ENCODE results near the gene TUFM. TPM values are rescaled to one million over a fixed set of nuclear protein-coding genes. Genes with fewer than 3 reads are reported as not detected.
A peak's percentile ranks its signal among the peaks of the same experiment; 100 is the strongest.

TUFM gene
- total and polyA plus RNA-seq, 8 donors, result 146 to 205 (median 170) TPM

GRCh38 chr16:28865001-28865688 lies 19.0 kb upstream of the TUFM start:
- H3K27me3 ChIP-seq, result no peaks in the 10 kb centered on the region
- peaks cover 0 to 41% of the 10 kb centered on the region in 2 donors for H3K36me3 ChIP-seq
- no peak for TF ChIP-seq CTCF (IDR thresholded peaks at IDR 0.05)
- H3K9me3 ChIP-seq, result no peaks in the 10 kb centered on the region
- no peak for ATAC-seq
- intact Hi-C loops (cut with DNase I), result no loop called here
- H3K4me1 ChIP-seq, result peaks cover 9 to 32% of the 10 kb centered on the region in 2 donors
- H3K4me3 ChIP-seq, result peak overlapping the region in 1 of 2 donors; percentile 84
- no peak for DNase-seq
- H3K27ac ChIP-seq, result peak overlapping the region in 1 of 2 donors; percentile 93

GRCh38 chr16:28863929-28864793 lies 18.0 kb upstream of the TUFM start:
- no peaks in the 10 kb centered on the region for H3K27me3 ChIP-seq
- no peak for DNase-seq
- no peaks in the 10 kb centered on the region for H3K9me3 ChIP-seq
- intact Hi-C loops (cut with DNase I), result no loop called here
- ATAC-seq, result peak; percentile 8
- peaks cover 0 to 31% of the 10 kb centered on the region in 2 donors for H3K36me3 ChIP-seq
- no peak for TF ChIP-seq CTCF (IDR thresholded peaks at IDR 0.05)
- peaks cover 9 to 32% of the 10 kb centered on the region in 2 donors for H3K4me1 ChIP-seq
- H3K27ac ChIP-seq, result peak overlapping the region; percentile 91 to 93
- peak overlapping the region; percentile 80 to 84 for H3K4me3 ChIP-seq

- Histone ChIP-seq H3K36me3 (no peaks in the 10 kb centered on the region), H3K27ac (no peak overlapping the region), H3K27me3 (no peaks in the 10 kb centered on the region), H3K4me3 (no peak overlapping the region), H3K9me3 (no peaks in the 10 kb centered on the region), H3K4me1 (peaks cover 0 to 15% of the 10 kb centered on the region in 2 donors)
- no peak for TF ChIP-seq CTCF (IDR thresholded peaks at IDR 0.05)
- ATAC-seq (no peak), DNase-seq (no peak)
- intact Hi-C loops (cut with DNase I), result no loop called here
Measured at GRCh38 chr16:28859326-28859725, 13.2 kb upstream of the TUFM start.

GRCh38 chr16:28858421-28858820 lies 12.3 kb upstream of the TUFM start:
- Histone ChIP-seq H3K27ac (no peak overlapping the region), H3K27me3 (no peaks in the 10 kb centered on the region), H3K4me3 (no peak overlapping the region), H3K4me1 (peaks cover 0 to 12% of the 10 kb centered on the region in 2 donors), H3K36me3 (no peaks in the 10 kb centered on the region), H3K9me3 (no peaks in the 10 kb centered on the region)
- intact Hi-C loops (cut with DNase I), result no loop called here
- ATAC-seq (no peak), DNase-seq (no peak)
- no peak for TF ChIP-seq CTCF (IDR thresholded peaks at IDR 0.05)

- DNase-seq, result no peak
Measured at GRCh38 chr16:28846933-28847273, 755 bp upstream of the TUFM start.

More at GRCh38 chr16:28846933-28847273, 755 bp upstream of the TUFM start:
- Histone ChIP-seq H3K36me3 (peaks cover 0 to 31% of the 10 kb centered on the region in 2 donors), H3K27ac (peak overlapping the region; percentile 86 to 90), H3K4me1 (peaks cover 7 to 23% of the 10 kb centered on the region in 2 donors), H3K27me3 (no peaks in the 10 kb centered on the region), H3K9me3 (no peaks in the 10 kb centered on the region), H3K4me3 (peak overlapping the region; percentile 92 to 98)
- intact Hi-C loops (cut with DNase I), result no loop called here
- TF ChIP-seq CTCF (IDR thresholded peaks at IDR 0.05), result no peak
- peak; percentile 6 for ATAC-seq

All from left lung (tissue), 10 donors.